Mesothelial cell of epicardium (in vitro differentiated cells): ENCODE measurements around the gene ZNF324. TPM values are rescaled to one million over a fixed set of nuclear protein-coding genes. Genes with fewer than 3 reads are reported as not detected.
"Not testable (repeated sequence)": the region's sequence is repeated elsewhere in the genome, so short reads cannot be mapped to it uniquely, and the experiment has no call there.

Experiments
- DNase-seq, 2 experiments: peaks; one replicate each; pipeline ENCODE4 v3.0.0; 2021; ENCODE audit warnings: low spot score in 2 of 2; ENCODE audit not compliant: unreplicated experiment in 2 of 2
- H3K27ac Mint-ChIP-seq: 2 replicates; pipeline ENCODE4 v1.8.0; 2021; ENCODE audit warnings: mixed read lengths
- H3K27me3 Mint-ChIP-seq: 2 replicates; pipeline ENCODE4 v1.8.0; 2021; ENCODE audit warnings: low read depth, mixed read lengths
- H3K36me3 Mint-ChIP-seq: 2 replicates; pipeline ENCODE4 v1.8.0; 2021; ENCODE audit warnings: mixed read lengths
- H3K4me1 Mint-ChIP-seq: 2 replicates; pipeline ENCODE4 v1.8.0; 2021; ENCODE audit warnings: mixed read lengths
- H3K4me3 Mint-ChIP-seq: 2 replicates; pipeline ENCODE4 v1.8.0; 2021; ENCODE audit warnings: mild to moderate bottlenecking, moderate library complexity, mixed read lengths
- H3K9me3 Mint-ChIP-seq: 2 replicates; pipeline ENCODE4 v1.8.0; 2021; ENCODE audit warnings: mixed read lengths
- CTCF ChIP-seq: fragments of 200-600 bp; sonication (generic); IDR thresholded peaks from one replicate; pipeline ENCODE4 v1.5.0; 2021; ENCODE audit warnings: antibody characterized with exemption; ENCODE audit not compliant: unreplicated experiment
- total RNA-seq: library from RNA; stranded (reverse); gene quantifications from 3 replicates; pipeline ENCODE4 v1.2.1, GENCODE V29; 2021

The ZNF324 gene
- total RNA-seq, 1 donor from 2014 or later: 13.4 TPM

- no peak for TF ChIP-seq CTCF
- H3K36me3 Mint-ChIP-seq: no peaks in the 10 kb centered on the region
- H3K27ac Mint-ChIP-seq: peak overlapping the region; percentile 92
- peaks cover 6% of the 10 kb centered on the region for H3K9me3 Mint-ChIP-seq
- no peak for DNase-seq
- no peaks in the 10 kb centered on the region for H3K27me3 Mint-ChIP-seq
- H3K4me3 Mint-ChIP-seq: peak overlapping the region; percentile 86
- H3K4me1 Mint-ChIP-seq: peaks cover 18% of the 10 kb centered on the region
Measured at GRCh38 chr19:58498316-58499020, 31.6 kb downstream of the ZNF324 start.

GRCh38 chr19:58499021-58499927, 32.4 kb downstream of the ZNF324 start:
- peak; percentile 99 for DNase-seq

DNA sequence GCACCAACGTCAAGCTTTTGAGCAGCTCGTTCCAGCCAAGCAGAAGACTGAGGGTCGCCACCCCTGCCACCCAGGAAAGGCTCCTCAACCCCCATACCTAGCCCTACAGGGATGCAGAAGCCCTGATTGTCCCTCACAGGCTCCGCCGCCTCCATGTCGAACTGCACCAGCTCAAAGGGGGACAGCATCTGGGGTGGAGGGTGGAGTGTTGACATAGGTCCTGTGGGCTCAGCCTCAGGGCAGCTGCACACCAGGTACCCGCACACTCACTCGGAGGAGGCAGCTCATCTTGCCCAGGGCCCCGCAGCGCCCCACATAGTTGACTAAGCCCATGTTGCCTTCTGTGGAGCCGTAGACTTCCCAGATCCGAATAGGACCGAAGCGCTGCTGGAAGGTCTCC, 33.4 kb downstream of the ZNF324 start:
- no peak for DNase-seq
- H3K27ac Mint-ChIP-seq: no peak overlapping the region
- no peaks in the 10 kb centered on the region for H3K27me3 Mint-ChIP-seq
- H3K9me3 Mint-ChIP-seq: peaks cover 6% of the 10 kb centered on the region
- H3K36me3 Mint-ChIP-seq: no peaks in the 10 kb centered on the region
- TF ChIP-seq CTCF: no peak
- peaks cover 18% of the 10 kb centered on the region for H3K4me1 Mint-ChIP-seq
- H3K4me3 Mint-ChIP-seq: peak overlapping the region; percentile 86

More at GRCh38 chr19:58499021-58499927, 32.4 kb downstream of the ZNF324 start:
- Mint-ChIP-seq H3K4me1 (peaks cover 18% of the 10 kb centered on the region), H3K9me3 (peaks cover 6% of the 10 kb centered on the region), H3K27ac (peak overlapping the region; percentile 92), H3K27me3 (no peaks in the 10 kb centered on the region), H3K4me3 (peak overlapping the region; percentile 86), H3K36me3 (no peaks in the 10 kb centered on the region)
- TF ChIP-seq CTCF: peak; percentile 68

DNA sequence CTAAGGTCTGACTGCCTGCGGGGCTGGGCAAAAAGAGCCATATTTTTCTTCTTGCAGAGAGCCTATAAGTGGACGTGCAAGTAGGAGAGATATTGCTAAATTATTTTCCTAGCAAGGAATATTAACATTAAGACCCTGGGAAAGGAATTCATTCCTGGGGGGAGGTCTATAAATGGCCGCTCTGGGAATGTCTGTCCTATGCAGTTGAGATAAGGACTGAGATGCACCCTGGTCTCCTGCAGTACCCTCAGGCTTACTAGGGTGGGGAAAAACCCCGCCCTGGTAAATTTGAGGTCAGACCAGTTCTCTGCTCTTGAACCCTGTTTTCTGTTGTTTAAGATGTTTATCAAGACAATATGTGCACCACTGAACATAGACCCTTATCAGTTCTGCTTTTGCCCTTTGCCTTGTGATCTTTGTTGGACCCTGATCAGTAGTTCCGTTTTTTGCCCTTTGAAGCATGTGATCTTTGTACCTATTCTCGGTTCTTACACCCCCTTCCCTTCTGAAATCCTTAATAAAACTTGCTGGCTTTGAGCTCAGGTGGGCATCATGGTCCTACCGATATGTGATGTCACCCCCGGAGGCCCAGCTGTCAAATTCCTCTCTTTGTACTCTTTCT, 40.8 kb downstream of the ZNF324 start:
- not testable (repeated sequence) for H3K27me3 Mint-ChIP-seq, H3K9me3 Mint-ChIP-seq, H3K27ac Mint-ChIP-seq, H3K36me3 Mint-ChIP-seq, DNase-seq, H3K4me1 Mint-ChIP-seq, H3K4me3 Mint-ChIP-seq

DNA sequence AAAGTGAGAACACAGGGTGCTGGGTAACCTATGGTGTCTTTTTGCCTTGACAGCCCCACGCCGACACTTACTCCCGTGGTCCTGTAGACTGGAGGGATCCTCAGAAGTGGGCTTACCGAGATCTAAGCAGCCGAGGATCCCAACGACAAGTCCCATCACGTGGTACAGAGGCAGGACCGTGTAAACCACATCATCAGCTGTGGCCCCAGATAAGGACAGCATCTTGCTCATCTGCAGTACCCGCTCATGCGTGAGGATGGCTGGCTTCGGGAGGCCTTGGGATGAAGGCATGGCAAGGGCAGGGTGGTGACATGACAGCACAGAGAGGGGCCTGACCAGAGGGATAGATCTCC, 42.8 kb downstream of the ZNF324 start:
- Mint-ChIP-seq H3K4me1 (peaks cover 6% of the 10 kb centered on the region), H3K9me3 (peaks cover 9% of the 10 kb centered on the region), H3K36me3 (peaks cover 7% of the 10 kb centered on the region), H3K27ac (no peak overlapping the region), H3K4me3 (no peak overlapping the region), H3K27me3 (no peaks in the 10 kb centered on the region)
- TF ChIP-seq CTCF: no peak
- DNase-seq: no peak
